ENCODE measurements around the gene CLCNKA.

CLCNKA gene

DNA sequence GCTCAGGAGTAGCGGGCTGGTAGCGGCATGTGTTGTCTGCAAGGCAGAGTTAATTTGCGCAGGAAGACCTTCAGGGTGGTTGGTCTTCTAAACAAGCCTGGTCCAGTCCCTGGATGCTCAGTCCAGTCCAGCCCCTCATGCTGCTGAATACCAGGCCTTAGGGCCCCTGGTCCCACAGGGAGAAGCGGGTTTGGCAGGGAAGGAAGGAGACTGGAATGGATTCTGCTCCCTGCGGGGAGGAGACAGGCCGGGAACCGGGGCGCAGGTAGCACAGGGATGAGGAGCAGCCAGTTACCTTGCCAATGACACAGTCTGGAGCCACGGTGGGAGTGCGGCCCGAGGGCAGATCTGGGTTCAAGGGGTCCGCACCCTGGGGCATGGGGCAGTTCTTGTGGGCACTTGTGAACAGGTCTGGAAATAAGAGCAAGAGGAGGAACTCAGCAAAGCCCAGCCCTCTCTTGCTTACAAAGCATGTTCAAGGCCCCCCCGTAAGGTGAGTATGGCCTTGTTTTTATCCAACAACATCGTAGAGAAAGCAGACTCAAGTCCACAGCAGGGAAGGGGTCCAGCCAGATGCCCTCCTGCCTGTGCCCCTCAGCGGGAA lies 41.5 kb downstream of the CLCNKA start:
- DNase-seq: no peak

DNA sequence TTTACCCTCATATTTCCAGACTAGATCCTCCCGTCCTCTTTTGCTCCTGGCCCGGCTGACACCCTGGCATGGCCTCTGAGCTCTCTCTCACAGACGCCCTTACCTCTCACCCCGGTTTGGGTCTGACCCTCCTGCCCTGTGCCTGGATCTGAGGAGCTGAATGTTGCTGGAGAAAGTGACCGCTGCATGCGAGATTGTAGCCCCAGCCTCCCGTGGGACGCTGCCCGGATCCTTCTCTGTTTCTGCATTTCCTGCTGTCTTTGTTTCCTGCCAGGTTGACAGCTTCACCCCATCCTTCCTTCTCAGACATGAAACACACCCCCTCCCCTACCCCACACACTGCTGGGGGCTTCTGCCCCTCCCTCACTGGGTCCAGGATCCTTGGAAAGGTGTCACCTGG lies 42.1 kb downstream of the CLCNKA start:
- DNase-seq: no peak

GRCh38 chr1:16064536-16065268 lies 42.9 kb downstream of the CLCNKA start:
- no peak for DNase-seq

DNA sequence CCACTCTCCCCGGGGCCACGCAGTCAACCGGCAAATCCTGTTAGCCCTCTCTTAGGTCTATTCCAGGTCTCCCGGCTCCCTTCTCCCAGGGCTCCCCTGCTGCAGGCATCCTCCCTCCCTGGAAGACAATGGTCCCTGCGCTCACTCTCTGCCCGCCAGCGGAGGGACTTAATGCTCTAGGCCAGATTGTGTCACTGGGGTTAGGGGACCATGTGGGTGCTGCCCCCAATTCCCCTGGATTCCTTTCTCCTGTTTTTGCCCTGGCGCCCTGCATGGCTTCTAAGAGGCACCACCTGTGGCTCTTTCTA lies 43.4 kb downstream of the CLCNKA start:
- DNase-seq: no peak

DNA sequence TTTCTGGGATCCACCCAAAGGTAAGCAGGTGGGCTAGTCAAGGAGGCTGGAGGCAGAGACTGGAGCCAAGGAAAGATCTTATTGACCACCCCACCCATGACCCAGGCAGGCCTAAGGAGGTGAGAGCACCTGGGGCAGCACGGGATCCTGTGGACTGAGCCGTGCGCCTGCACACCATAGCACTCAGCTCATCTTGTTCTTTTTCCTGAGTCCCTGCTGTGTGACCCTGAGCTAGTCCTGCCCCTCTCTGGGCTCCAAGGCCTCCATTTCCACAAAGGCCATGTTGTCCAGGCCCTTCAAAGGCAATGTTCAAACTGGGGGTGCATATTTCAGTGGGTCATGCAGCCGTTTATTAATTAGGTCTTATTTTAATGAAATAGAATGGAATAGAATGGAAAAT lies 44.4 kb downstream of the CLCNKA start:
- no peak for DNase-seq

DNA sequence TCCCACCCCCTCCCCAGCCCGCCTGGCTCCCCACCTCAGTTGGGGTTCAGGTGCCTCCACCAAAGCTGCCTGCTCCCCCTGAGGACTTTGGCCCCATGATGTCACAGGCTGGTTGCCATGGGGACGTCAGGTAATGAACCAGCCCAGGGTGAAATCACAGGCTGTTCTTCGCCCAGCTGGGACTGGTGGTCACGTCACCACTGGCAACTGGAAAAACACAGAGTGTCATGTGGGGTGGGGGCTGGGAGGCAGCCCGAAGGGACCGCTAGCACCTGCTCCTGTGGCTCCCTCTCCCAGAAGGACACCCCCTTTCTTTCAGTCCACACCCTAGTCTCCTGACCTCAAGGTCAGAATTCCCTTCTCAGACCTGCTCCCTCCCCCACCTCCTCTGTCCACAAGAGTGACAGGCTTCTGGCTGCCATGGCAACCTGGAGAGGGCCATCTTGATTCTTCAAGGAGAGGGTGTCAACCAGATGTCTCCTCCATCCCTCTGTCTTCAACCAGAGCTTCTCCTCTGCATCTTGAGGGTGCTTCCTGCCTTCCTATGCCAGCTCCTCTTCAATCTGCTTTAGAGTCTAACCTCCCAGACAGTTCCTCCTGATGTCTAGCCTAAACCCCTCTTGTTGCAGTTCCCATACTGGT lies 45.4 kb downstream of the CLCNKA start:
- no peak for DNase-seq

- DNase-seq: no peak
These were observed 46.1 kb downstream of the CLCNKA start for GRCh38 chr1:16067933-16068332.

GRCh38 chr1:16068356-16069270 lies 46.8 kb downstream of the CLCNKA start:
- DNase-seq: no peak

- DNase-seq: no peak
These were observed 49.0 kb downstream of the CLCNKA start for GRCh38 chr1:16070640-16071355.

DNA sequence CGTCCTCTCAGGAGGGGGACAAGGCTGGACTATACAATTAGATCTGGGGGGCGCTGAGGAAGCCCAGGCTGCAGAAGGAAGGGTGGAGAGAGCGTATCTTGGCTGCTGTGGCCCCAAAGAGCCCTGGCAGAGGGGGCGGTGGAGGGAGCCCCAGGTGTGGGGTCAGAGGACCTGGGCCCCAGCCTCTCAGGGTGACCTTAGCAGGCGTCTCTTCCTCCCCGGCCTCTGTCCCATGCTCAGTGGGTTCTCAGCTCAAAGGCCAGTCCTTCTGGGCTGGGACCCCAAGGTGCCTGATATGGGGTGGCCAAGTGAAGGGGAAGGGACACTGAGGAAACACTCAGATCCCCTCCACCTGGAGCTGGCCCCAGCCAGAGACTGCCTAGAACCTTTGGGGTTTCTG lies 49.8 kb downstream of the CLCNKA start:
- DNase-seq: no peak

DNA sequence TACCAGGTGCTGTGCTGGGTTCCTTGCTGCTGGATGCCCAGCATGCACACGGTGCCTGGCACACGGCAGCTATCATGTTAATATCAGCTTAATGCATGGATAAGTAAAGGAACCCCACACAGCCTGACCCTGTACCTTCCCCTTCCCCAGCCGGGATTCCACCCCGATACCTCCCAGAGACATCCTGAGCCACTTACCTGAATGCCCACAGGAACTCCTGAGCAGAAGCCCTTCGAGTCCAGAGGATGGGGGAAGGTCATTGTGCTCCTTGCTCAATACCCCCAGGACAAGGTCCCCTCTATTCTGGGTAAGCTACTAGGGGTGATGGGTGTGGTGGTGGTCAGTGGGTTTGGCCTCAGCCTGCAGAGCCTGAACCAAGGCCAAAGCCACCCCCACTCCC lies 50.3 kb downstream of the CLCNKA start:
- DNase-seq: no peak

GRCh38 chr1:16072616-16073484 lies 51.0 kb downstream of the CLCNKA start:
- DNase-seq: peak; percentile 20

DNA sequence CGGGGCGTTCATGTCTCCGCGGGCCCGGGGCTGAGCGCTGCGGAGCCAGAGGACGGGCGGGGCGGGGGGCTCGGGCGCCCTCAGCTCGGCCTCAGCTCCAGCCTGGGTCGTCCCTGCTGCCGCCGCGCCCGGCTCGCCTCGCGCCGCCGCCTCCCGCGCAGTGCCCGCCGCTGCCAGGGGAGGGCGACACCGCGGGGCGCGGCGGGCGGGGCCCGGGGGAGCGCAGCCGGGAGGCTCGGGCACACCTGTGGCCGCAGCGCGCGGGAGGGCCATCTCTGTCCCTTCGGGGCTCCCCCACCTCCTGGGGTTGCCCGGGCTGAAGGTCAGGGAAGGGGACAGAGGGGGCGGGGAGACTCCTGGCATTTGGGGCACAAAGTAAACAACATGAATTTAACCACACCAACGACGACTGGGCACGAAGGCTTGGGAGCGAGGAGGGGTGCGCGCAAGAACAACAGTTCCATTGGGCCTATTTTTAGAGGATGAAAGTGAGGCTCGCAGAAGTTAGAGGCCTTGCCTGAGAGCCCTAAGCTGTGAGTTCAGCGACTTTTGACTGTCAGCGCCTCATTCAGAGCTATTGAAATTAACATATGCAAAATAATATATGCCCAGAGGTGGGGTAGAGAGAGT lies 51.8 kb downstream of the CLCNKA start, which contains the start of gene FAM131C:
TSS of gene FAM131C (minus strand) at position 162 of the 630 bp plus-strand sequence. CDS start 209 bp downstream, outside the sequence.
- peak; percentile 22 for DNase-seq

DNA sequence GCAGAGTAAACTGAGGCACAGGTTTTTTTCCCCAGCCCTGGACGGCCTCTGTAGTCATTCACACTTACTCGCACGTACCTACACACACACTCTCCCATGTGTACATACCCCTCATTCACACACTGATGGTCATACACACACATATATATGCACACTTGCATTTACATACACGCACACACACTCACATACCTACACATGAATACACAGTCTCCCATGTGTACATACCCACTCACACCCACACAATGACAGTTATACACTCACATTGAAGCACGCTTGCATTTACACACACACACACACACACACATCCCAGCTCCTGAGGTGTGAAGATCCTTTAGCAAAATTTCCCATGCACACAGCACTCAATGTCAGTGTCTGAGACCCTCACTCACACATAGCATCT lies 52.4 kb downstream of the CLCNKA start:
- no peak for DNase-seq

GRCh38 chr1:16075337-16076030 lies 53.6 kb downstream of the CLCNKA start:
- peak; percentile 56 for DNase-seq

DNA sequence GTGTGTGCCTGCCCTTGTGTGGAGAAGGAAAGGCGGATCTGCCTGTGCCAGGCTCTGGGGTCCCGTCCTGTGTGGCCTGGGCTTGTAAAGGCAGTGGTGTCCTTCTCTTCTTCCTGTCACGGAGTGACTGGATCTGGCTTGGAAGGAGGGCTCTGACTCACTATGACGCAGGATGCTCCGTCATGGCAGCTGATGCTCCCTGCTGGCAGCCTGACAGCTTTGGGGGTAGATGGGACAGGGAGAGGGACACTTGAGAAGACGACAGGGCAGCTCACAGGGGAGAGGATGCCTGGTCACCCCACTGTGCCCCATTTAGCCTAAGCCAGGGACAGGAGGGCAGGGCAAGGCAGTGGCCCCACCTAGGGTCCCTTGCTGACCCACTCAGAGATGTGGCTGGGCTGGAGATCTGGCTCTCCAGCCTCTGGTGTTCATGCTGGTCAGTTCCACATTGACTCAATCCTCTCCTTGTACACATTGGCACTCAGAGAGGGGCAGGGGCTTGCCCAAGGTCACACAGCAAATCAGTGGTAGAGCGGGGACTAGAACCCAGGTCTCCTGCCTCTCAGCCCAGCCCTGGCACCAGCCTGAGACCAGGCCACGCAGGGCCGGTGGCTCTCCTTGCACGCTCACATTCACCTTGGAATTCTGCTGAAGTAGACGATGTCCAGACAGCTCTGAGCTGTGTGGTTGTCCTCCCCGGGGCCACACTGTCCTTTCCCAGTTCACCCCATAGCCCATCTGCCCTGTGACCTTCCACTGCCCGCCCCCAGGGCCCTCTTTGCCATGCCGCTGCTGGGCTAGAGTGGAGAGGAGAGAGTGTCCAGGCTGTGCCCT lies 54.4 kb downstream of the CLCNKA start:
- DNase-seq: peak; percentile 91

DNA sequence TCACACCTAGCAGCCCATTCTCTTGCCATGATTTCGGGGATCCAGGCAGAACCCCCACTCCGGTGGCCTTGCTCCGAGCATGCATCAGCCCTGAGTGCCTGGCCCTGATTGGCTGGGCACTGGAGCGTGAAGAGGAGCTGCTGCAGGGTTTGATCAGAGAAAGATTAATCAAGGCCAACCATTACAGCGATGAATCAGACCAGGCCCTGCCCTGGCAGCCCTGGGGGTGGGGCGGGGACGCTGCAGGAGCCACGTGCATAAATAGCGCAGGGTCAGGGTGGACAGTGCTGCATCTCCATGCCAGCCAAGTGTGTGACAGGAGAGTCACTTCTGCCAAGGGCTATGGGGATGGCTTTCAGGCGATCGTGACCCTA lies 55.0 kb downstream of the CLCNKA start:
- peak; percentile 27 for DNase-seq

GRCh38 chr1:16077406-16078245 lies 55.8 kb downstream of the CLCNKA start:
- DNase-seq: no peak
